ENCODE results near the gene DNAJB13. TPM values are rescaled to one million over a fixed set of nuclear protein-coding genes. Genes with fewer than 3 reads are reported as not detected.

The DNAJB13 gene
- total and polyA plus RNA-seq, 10 of the 15 experiments (the other 5 are each of a cell fraction or from before 2014, with no cell fraction given): 0.07 to 0.76 (median 0.15) TPM; not detected in 7

DNA sequence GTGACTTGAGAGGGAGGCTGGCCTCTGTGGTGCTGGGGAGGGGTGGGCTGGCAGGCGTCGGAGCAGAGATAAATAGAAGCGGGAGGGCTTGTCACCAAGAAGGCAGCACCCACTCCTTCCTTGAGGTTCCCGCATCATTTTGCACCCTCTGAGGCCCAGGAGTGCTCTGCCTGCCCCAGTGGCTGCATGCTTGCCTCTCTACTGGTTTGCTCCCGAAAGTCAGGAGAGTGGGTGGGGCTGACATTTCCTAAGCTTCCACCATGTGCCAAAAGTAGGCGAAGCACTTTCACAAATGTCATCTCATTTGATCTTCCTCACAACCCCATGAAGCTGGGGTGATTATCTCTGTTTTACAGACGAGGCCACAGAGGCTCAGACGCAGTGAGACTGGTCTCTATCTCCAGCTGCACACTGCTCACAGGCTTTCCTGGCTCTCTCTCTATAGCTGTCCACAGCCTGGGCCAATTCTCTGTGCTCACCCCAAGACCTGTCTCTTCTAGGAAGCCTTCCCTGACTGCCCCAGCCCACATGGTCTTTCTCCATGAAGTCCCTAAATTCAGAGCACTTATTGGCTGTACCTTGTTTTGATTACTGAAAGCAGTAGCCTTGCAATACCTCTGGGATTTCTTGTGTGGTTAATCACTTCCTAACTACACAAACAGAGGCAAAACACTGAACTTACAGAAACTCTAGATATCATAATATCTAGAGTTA lies 60.7 kb downstream of the DNAJB13 start (continued):
- TF ChIP-seq EGR1 (IDR thresholded peaks at IDR 0.05; ENCODE audit: borderline replicate concordance in 1 of 2, low read depth in 2 of 2, low read length in 2 of 2): no peak
- no peak for TF ChIP-seq TCF3 (IDR thresholded peaks at IDR 0.05; ENCODE audit: borderline replicate concordance, insufficient read depth, low read depth, low read length)
- TF ChIP-seq ZBTB33 (IDR thresholded peaks at IDR 0.05): no peak
- no peak for TF ChIP-seq ASH2L (IDR thresholded peaks at IDR 0.05; ENCODE audit: borderline replicate concordance, low read depth)
- no peak for TF ChIP-seq JUND (IDR thresholded peaks at IDR 0.05; ENCODE audit: low read depth, low read length)
- TF ChIP-seq E4F1 (IDR thresholded peaks at IDR 0.05; ENCODE audit: borderline replicate concordance, partially characterized antibody): no peak
- no peak for TF ChIP-seq LARP7 (IDR thresholded peaks at IDR 0.05)
- TF ChIP-seq MYC (IDR thresholded peaks at IDR 0.05; ENCODE audit: insufficient read depth, insufficient read length, insufficient replicate concordance, low read length, severe bottlenecking): no peak
- TF ChIP-seq, protein P1, sequence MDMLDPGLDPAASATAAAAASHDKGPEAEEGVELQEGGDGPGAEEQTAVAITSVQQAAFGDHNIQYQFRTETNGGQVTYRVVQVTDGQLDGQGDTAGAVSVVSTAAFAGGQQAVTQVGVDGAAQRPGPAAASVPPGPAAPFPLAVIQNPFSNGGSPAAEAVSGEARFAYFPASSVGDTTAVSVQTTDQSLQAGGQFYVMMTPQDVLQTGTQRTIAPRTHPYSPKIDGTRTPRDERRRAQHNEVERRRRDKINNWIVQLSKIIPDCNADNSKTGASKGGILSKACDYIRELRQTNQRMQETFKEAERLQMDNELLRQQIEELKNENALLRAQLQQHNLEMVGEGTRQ (IDR thresholded peaks at IDR 0.05; ENCODE audit: borderline replicate concordance, low read depth, low read length): no peak
- no peak for TF ChIP-seq PRDM15 (CRISPR knock-in tag; IDR thresholded peaks at IDR 0.05)
- TF ChIP-seq CHD2 (IDR thresholded peaks at IDR 0.05; ENCODE audit: borderline replicate concordance, low read depth, low read length): 0 out of 2 replicates have a peak, but pooled peaks have one; percentile 16
- TF ChIP-seq ETV6 (conservative IDR thresholded peaks at IDR 0.05 in 1 of 2, IDR thresholded peaks at IDR 0.05 in 1 of 2; ENCODE audit: borderline replicate concordance in 1 of 2, low read depth in 1 of 2): peak in 1 of 2 experiments; percentile 53; a peak in 1 of 4 replicates
- no peak for TF ChIP-seq TARDBP (IDR thresholded peaks at IDR 0.05; ENCODE audit: borderline replicate concordance)
- peak; percentile 63 to 94; a peak in 3 of 4 replicates for TF ChIP-seq EP300 (IDR thresholded peaks at IDR 0.05; ENCODE audit: borderline replicate concordance in 1 of 2, control insufficient read depth in 1 of 2, low read depth in 2 of 2, low read length in 2 of 2)
- TF ChIP-seq SREBF2 (IDR thresholded peaks at IDR 0.05; ENCODE audit: low read length): no peak
- TF ChIP-seq ATF7 (IDR thresholded peaks at IDR 0.05; ENCODE audit: low read depth): 0 out of 2 replicates have a peak, but pooled peaks have one; percentile 14
- TF ChIP-seq NFYB (IDR thresholded peaks at IDR 0.05; ENCODE audit: insufficient read depth, low read depth, low read length): no peak
- TF ChIP-seq NR2C1 (IDR thresholded peaks at IDR 0.05): no peak
- TF ChIP-seq CHD1 (IDR thresholded peaks at IDR 0.05; ENCODE audit: low read depth, low read length): no peak

Measured in GM12878 (cell line).